ENCODE results near the gene KRTAP10-11. TPM values are rescaled to one million over a fixed set of nuclear protein-coding genes. Genes with fewer than 3 reads are reported as not detected.

Gene KRTAP10-11
- total and polyA plus RNA-seq, 2 of the 8 experiments (the other 6 are each of a cell fraction or from before 2014, with no cell fraction given): not detected

- Histone ChIP-seq H3K27ac (ENCODE audit: low read depth, low read length) (no peak overlapping the region), H3K23ac (ENCODE audit: insufficient read length) (no peak overlapping the region), H3K27me3 (replicated peaks in 1 of 4; ENCODE audit: control insufficient read depth in 3 of 4, extremely low read depth in 1 of 4, insufficient read depth in 3 of 4, low read length in 3 of 4) (no peaks in the 10 kb centered on the region), H3K23me2 (ENCODE audit: low read depth, low read length) (no peaks in the 10 kb centered on the region), H3K9ac (replicated peaks in 1 of 4; ENCODE audit: extremely low read depth in 1 of 4, low read depth in 3 of 4, low read length in 3 of 4) (no peak overlapping the region), H4K5ac (ENCODE audit: insufficient read length, low read depth, low read length) (no peak overlapping the region), H2BK20ac (ENCODE audit: low read length) (no peak overlapping the region), H2BK15ac (ENCODE audit: low read length) (no peak overlapping the region), H3K4ac (replicated peaks; ENCODE audit: insufficient read length, low read depth, low read length) (no peak overlapping the region), H2BK12ac (ENCODE audit: low read depth, low read length) (no peak overlapping the region), H3K79me1 (ENCODE audit: low read depth, low read length) (no peaks in the 10 kb centered on the region), H3K9me3 (ENCODE audit: insufficient read depth in 2 of 2, low read depth in 1 of 2, low read length in 1 of 2) (peaks cover 0 to 4% of the 10 kb centered on the region in 2 experiments; a peak in 1 of 4 replicates), H3K4me3 (ENCODE audit: extremely low read depth in 1 of 4, insufficient read depth in 2 of 4, low read depth in 3 of 4, low read length in 4 of 4) (no peak overlapping the region), H3K4me2 (ENCODE audit: insufficient read depth in 1 of 2, low read depth in 2 of 2, low read length in 2 of 2) (no peak overlapping the region), H4K91ac (replicated peaks; ENCODE audit: insufficient read length, low read length) (no peak overlapping the region), H3K79me2 (ENCODE audit: control insufficient read depth in 1 of 2, insufficient read depth in 2 of 2, low read length in 2 of 2) (no peaks in the 10 kb centered on the region), H2AK5ac (ENCODE audit: low read depth, low read length) (no peak overlapping the region), H2BK5ac (ENCODE audit: low read depth, low read length) (no peak overlapping the region), H3K18ac (ENCODE audit: extremely low read depth, low read length) (no peak overlapping the region), H2BK120ac (replicated peaks; ENCODE audit: low read depth, low read length) (no peak overlapping the region), H3K4me1 (replicated peaks in 1 of 4; ENCODE audit: control insufficient read depth in 3 of 4, insufficient read depth in 4 of 4, low read length in 3 of 4) (no peaks in the 10 kb centered on the region; a peak in 2 of 7 replicates), H3K36me3 (ENCODE audit: control insufficient read depth in 2 of 4, insufficient read depth in 4 of 4, low read length in 3 of 4) (no peaks in the 10 kb centered on the region), H4K20me1 (replicated peaks in 1 of 2; ENCODE audit: control insufficient read depth in 1 of 2, insufficient read depth in 2 of 2, low read length in 2 of 2) (peaks cover 0 to 3% of the 10 kb centered on the region in 2 experiments), H4K8ac (ENCODE audit: extremely low read depth, insufficient read depth, low read length) (no peak overlapping the region), H3K14ac (ENCODE audit: insufficient read length) (no peak overlapping the region), H2AFZ (ENCODE audit: low read length) (no peak overlapping the region), H3K56ac (replicated peaks; ENCODE audit: insufficient read length, low read depth, low read length) (no peak overlapping the region)
- FAIRE-seq (no peak), DNase-seq (ENCODE audit: low read depth in 1 of 2, low spot score in 2 of 2) (no peak)
- 83% methylated on average over 1 of the region's 1 CpG; no CpG with 5 or more reads in 1 of the 2 experiments for WGBS, 2 experiments (ENCODE audit: extremely low coverage in 1 of 2, insufficient coverage in 1 of 2, insufficient read length in 1 of 2, insufficient replicate concordance in 2 of 2, low coverage in 1 of 2, low lambda C conversion rate in 2 of 2, missing lambda C conversion rate in 1 of 2)
- POLR2A ChIA-PET (ENCODE audit: partially characterized antibody): no interaction called here
- CTCF ChIA-PET (ENCODE audit: partially characterized antibody): interaction anchor here (0.6 to 0.9 kb wide), 2 partner anchors 16 to 382 kb away, joined by 3 read pairs; no protein-coding TSS in a partner anchor
- no peak for TF ChIP-seq TBP (IDR thresholded peaks at IDR 0.05; ENCODE audit: low read depth, low read length)
- TF ChIP-seq POU5F1 (IDR thresholded peaks at IDR 0.05; ENCODE audit: low read depth, low read length): no peak
- TF ChIP-seq PHF8 (conservative IDR thresholded peaks at IDR 0.05; ENCODE audit: low read depth, low read length): no peak
- TF ChIP-seq ATF2 (IDR thresholded peaks at IDR 0.05; ENCODE audit: low read length): no peak
- TF ChIP-seq JUN (IDR thresholded peaks at IDR 0.05; ENCODE audit: low read depth, low read length): no peak
These were observed 14.1 kb upstream of the KRTAP10-11 start for GRCh38 chr21:44632067-44632466.
